ENCODE results near the gene AGAP1.

The AGAP1 gene

GRCh38 chr2:236101311-236101950 is 607.6 kb downstream of the AGAP1 start:
- H3K4me3 ChIP-seq (ENCODE audit: low read depth, low read length): no peak overlapping the region
- DNase-seq (ENCODE audit: low read depth): no peak
- no peak for TF ChIP-seq CTCF (IDR thresholded peaks at IDR 0.05; ENCODE audit: low read depth, low read length, missing control alignments)

GRCh38 chr2:236102971-236103370 is 609.1 kb downstream of the AGAP1 start:
- no peak for TF ChIP-seq CTCF (IDR thresholded peaks at IDR 0.05; ENCODE audit: low read depth, low read length, missing control alignments)
- H3K4me3 ChIP-seq (ENCODE audit: low read depth, low read length): no peak overlapping the region
- DNase-seq (ENCODE audit: low read depth): no peak

GRCh38 chr2:236103981-236104380 is 610.1 kb downstream of the AGAP1 start:
- no peak overlapping the region for H3K4me3 ChIP-seq (ENCODE audit: low read depth, low read length)
- TF ChIP-seq CTCF (IDR thresholded peaks at IDR 0.05; ENCODE audit: low read depth, low read length, missing control alignments): no peak
- DNase-seq (ENCODE audit: low read depth): no peak

- TF ChIP-seq CTCF (IDR thresholded peaks at IDR 0.05; ENCODE audit: low read depth, low read length, missing control alignments): no peak
- no peak for DNase-seq (ENCODE audit: low read depth)
- H3K4me3 ChIP-seq (ENCODE audit: low read depth, low read length): no peak overlapping the region
These were observed 612.2 kb downstream of the AGAP1 start for GRCh38 chr2:236105955-236106607.

GRCh38 chr2:236106761-236107160 is 612.9 kb downstream of the AGAP1 start:
- no peak for TF ChIP-seq CTCF (IDR thresholded peaks at IDR 0.05; ENCODE audit: low read depth, low read length, missing control alignments)
- no peak for DNase-seq (ENCODE audit: low read depth)
- no peak overlapping the region for H3K4me3 ChIP-seq (ENCODE audit: low read depth, low read length)

GRCh38 chr2:236107536-236107935 is 613.7 kb downstream of the AGAP1 start:
- DNase-seq (ENCODE audit: low read depth): no peak
- no peak for TF ChIP-seq CTCF (IDR thresholded peaks at IDR 0.05; ENCODE audit: low read depth, low read length, missing control alignments)
- H3K4me3 ChIP-seq (ENCODE audit: low read depth, low read length): no peak overlapping the region

All from GM12864 (cell line).